ENCODE data around the gene CDC7.

DNA sequence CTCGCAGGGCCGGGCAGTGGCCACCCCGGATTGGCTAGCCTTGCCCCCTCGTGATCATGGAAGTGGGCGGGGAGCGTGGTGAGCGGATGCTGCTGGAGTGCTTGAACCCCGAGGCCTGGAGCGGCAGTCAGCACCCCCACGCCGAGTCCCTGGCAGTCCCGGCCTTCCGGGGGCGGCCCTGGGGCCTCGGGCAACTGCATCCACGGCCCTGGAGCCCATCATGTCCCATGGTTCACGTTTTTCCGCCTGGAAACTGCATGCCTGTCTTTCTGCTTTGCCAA is 45.6 kb downstream of the CDC7 start:
- TF ChIP-seq POLR2A (IDR thresholded peaks at IDR 0.05; ENCODE audit: low read length) = no peak
- TF ChIP-seq, protein P1, sequence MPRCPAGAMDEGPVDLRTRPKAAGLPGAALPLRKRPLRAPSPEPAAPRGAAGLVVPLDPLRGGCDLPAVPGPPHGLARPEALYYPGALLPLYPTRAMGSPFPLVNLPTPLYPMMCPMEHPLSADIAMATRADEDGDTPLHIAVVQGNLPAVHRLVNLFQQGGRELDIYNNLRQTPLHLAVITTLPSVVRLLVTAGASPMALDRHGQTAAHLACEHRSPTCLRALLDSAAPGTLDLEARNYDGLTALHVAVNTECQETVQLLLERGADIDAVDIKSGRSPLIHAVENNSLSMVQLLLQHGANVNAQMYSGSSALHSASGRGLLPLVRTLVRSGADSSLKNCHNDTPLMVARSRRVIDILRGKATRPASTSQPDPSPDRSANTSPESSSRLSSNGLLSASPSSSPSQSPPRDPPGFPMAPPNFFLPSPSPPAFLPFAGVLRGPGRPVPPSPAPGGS (IDR thresholded peaks at IDR 0.05) = no peak

All from A549 (cell line).